SH-SY5Y (cell line): ENCODE data around the gene CSGALNACT2.

ENCODE experiments used
- GATA2 ChIP-seq: IDR thresholded peaks from 2 replicates; pipeline ENCODE4 v1.6.1; 2011; ENCODE audit warnings: mild to moderate bottlenecking, low read depth, low read length
- GATA3 ChIP-seq: IDR thresholded peaks from 2 replicates; pipeline ENCODE4 v1.6.1; 2011; ENCODE audit warnings: low read depth, mild to moderate bottlenecking, low read length, moderate library complexity

GRCh38 chr10:43099928-43100327 is 38.3 kb upstream of the CSGALNACT2 start:
- TF ChIP-seq GATA2 = no peak
- no peak for TF ChIP-seq GATA3
